OCI-LY7 (cell line): Measurements from ENCODE around the gene PTDSS2. TPM values are rescaled to one million over a fixed set of nuclear protein-coding genes. Genes with fewer than 3 reads are reported as not detected.

Source experiments
- BruUV-seq: library from RNA; stranded (reverse); fragments of 400-500 nt; replicated peaks from 2 replicates; lab custom pipeline; 2021; lab: Mats Ljungman, UMichigan
- CTCF ChIA-PET: fragments of 300-600 bp; sonication (Branson Sonifier 250); formaldehyde crosslinking; loops from one replicate; lab custom pipeline; 2022; ENCODE audit warnings: antibody characterized with exemption; ENCODE audit not compliant: unreplicated experiment; lab: Charles Lee
- POLR2A ChIA-PET: fragments of 300-600 bp; sonication (Branson Sonifier 250); formaldehyde crosslinking; loops from one replicate; lab custom pipeline; 2022; ENCODE audit warnings: antibody characterized with exemption; lab: Charles Lee
- DNase-seq: peaks from one replicate; pipeline ENCODE4 v3.0.0-alpha.2; 2015; ENCODE audit warnings: low spot score
- H2AFZ ChIP-seq: fragments of 200-600 bp; sonication (generic), shearing (Covaris generic); 2 replicates; pipeline ENCODE4 v1.6.1; 2014; ENCODE audit warnings: mild to moderate bottlenecking, antibody characterized with exemption, low read length, moderate library complexity
- H3K27ac ChIP-seq: fragments of 200-600 bp; sonication (generic); 2 replicates; pipeline ENCODE4 v1.5.1; 2014; ENCODE audit warnings: mixed run types, low read depth, mild to moderate bottlenecking, moderate library complexity, low read length, inconsistent platforms; ENCODE audit not compliant: poor library complexity, severe bottlenecking
- H3K36me3 ChIP-seq: fragments of 200-600 bp; sonication (generic); 2 replicates; pipeline ENCODE4 v1.6.1; 2014; ENCODE audit warnings: mild to moderate bottlenecking, antibody characterized with exemption, low read length, moderate library complexity, mixed read lengths; ENCODE audit not compliant: insufficient read depth
- H3K4me1 ChIP-seq: fragments of 200-600 bp; sonication (generic); 2 replicates; pipeline ENCODE4 v1.5.1; 2014; ENCODE audit warnings: mild to moderate bottlenecking, low read length; ENCODE audit not compliant: insufficient read depth, poor library complexity, severe bottlenecking
- H3K4me2 ChIP-seq: fragments of 200-600 bp; sonication (generic); 2 replicates; pipeline ENCODE4 v1.6.1; 2014; ENCODE audit warnings: mild to moderate bottlenecking, low read length
- H3K4me3 ChIP-seq: fragments of 200-600 bp; sonication (generic); 2 replicates; pipeline ENCODE4 v1.5.1; 2014; ENCODE audit warnings: mild to moderate bottlenecking, low read depth, low read length; ENCODE audit not compliant: poor library complexity, severe bottlenecking
- H3K79me2 ChIP-seq: fragments of 200-600 bp; sonication (generic); 2 replicates; pipeline ENCODE4 v1.6.1; 2016; ENCODE audit warnings: low read depth, mild to moderate bottlenecking, low read length, moderate library complexity, mixed read lengths; ENCODE audit not compliant: insufficient read depth
- H3K9me2 ChIP-seq: fragments of 200-600 bp; sonication (generic); 2 replicates; pipeline ENCODE4 v1.6.1; 2016; ENCODE audit warnings: mild to moderate bottlenecking, low read length, mixed read lengths; ENCODE audit not compliant: insufficient read depth
- H3K9me3 ChIP-seq: fragments of 200-600 bp; sonication (generic); 2 replicates; pipeline ENCODE4 v1.6.1; 2014; ENCODE audit warnings: mild to moderate bottlenecking, mixed run types, low read length, mixed read lengths
- H4K20me1 ChIP-seq: fragments of 200-600 bp; sonication (generic); 2 replicates; pipeline ENCODE4 v1.6.1; 2014; ENCODE audit warnings: mild to moderate bottlenecking, antibody characterized with exemption, low read length, moderate library complexity, mixed read lengths; ENCODE audit not compliant: insufficient read depth
- EZH2phosphoT487 ChIP-seq: fragments of 200-600 bp; sonication (generic); IDR thresholded peaks from 2 replicates; pipeline ENCODE4 v1.6.1; 2018; ENCODE audit warnings: low read depth, borderline replicate concordance, mild to moderate bottlenecking, mixed run types, antibody characterized with exemption, low read length, moderate library complexity, mixed read lengths
- intact Hi-C: fragments of 100-400 bp; cut with micrococcal nuclease; formaldehyde crosslinking; loops from one replicate; pipeline ENCODE4 v1.10.0; 2022; ENCODE audit not compliant: unreplicated experiment
- total RNA-seq, 2 experiments: library from RNA; depleted of rRNA in 1 of 2; stranded (reverse); fragments of >200 nt in 1 of 2; shearing (Covaris generic) in 1 of 2; gene quantifications; 2 replicates each; pipeline ENCODE4 v1.2.3, GENCODE V29; 2014 to 2022
- TF ChIP-seq, protein P1 (sequence below): fragments of 200-600 bp; sonication (generic); conservative IDR thresholded peaks from 2 replicates; pipeline ENCODE4 v1.5.1; 2014; ENCODE audit warnings: mild to moderate bottlenecking, antibody characterized with exemption, low read length, moderate library complexity, mixed read lengths

Gene PTDSS2
- total RNA-seq, 2 experiments from 2014 or later, result 27.8 to 32.7 TPM

DNA sequence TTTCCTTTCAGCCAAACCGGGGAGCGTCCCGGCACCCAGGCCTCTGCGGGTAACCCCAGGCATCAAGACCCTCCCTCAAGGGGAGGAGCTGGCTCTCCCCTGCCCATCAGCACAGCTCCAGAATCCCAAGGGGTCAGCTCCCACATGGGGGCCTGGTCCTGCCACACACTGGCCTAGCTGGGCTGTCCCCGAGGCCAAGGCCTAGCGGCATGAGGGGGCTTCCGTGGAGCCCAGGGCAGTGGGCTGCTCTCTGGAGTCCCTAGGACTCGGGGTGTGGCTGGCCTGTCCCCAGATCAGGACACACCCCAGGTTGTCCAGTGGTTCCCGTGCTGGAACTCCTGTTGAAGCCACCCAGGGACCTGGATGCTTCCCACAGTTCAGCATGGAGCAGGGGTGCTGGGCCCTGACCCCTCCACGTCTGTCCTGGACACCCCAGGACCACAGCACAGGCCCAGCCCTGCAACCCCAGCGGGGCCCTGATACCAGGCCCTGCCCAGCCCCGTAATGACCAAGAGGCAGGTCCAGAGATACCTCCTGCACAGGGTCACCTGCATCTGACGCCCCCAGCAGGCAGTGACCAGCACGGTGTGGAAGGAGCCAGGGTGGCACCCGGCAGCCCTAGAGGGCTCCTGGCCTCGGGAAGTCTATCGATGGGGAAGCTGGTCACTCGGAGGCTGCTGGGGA lies 79.8 kb downstream of the PTDSS2 start:
- no peak overlapping the region for H3K4me3 ChIP-seq
- TF ChIP-seq, protein P1, sequence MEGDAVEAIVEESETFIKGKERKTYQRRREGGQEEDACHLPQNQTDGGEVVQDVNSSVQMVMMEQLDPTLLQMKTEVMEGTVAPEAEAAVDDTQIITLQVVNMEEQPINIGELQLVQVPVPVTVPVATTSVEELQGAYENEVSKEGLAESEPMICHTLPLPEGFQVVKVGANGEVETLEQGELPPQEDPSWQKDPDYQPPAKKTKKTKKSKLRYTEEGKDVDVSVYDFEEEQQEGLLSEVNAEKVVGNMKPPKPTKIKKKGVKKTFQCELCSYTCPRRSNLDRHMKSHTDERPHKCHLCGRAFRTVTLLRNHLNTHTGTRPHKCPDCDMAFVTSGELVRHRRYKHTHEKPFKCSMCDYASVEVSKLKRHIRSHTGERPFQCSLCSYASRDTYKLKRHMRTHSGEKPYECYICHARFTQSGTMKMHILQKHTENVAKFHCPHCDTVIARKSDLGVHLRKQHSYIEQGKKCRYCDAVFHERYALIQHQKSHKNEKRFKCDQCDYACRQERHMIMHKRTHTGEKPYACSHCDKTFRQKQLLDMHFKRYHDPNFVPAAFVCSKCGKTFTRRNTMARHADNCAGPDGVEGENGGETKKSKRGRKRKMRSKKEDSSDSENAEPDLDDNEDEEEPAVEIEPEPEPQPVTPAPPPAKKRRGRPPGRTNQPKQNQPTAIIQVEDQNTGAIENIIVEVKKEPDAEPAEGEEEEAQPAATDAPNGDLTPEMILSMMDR, result no peak
- no peak for TF ChIP-seq EZH2phosphoT487
- peaks cover 17% of the 10 kb centered on the region; the same call in 1 of the 2 replicates for H3K36me3 ChIP-seq
- H3K9me3 ChIP-seq, result no peaks in the 10 kb centered on the region
- no peaks in the 10 kb centered on the region for H4K20me1 ChIP-seq
- intact Hi-C loops, result no loop called here
- no TSS peak for BruUV-seq
- no peak overlapping the region for H2AFZ ChIP-seq
- H3K27ac ChIP-seq, result no peak overlapping the region
- ChIA-PET POLR2A (no interaction called here), CTCF (no interaction called here)
- no peaks in the 10 kb centered on the region for H3K79me2 ChIP-seq
- peaks cover 8% of the 10 kb centered on the region for H3K4me1 ChIP-seq
- no peak for DNase-seq
- H3K4me2 ChIP-seq, result no peak overlapping the region
- no peaks in the 10 kb centered on the region for H3K9me2 ChIP-seq

DNA sequence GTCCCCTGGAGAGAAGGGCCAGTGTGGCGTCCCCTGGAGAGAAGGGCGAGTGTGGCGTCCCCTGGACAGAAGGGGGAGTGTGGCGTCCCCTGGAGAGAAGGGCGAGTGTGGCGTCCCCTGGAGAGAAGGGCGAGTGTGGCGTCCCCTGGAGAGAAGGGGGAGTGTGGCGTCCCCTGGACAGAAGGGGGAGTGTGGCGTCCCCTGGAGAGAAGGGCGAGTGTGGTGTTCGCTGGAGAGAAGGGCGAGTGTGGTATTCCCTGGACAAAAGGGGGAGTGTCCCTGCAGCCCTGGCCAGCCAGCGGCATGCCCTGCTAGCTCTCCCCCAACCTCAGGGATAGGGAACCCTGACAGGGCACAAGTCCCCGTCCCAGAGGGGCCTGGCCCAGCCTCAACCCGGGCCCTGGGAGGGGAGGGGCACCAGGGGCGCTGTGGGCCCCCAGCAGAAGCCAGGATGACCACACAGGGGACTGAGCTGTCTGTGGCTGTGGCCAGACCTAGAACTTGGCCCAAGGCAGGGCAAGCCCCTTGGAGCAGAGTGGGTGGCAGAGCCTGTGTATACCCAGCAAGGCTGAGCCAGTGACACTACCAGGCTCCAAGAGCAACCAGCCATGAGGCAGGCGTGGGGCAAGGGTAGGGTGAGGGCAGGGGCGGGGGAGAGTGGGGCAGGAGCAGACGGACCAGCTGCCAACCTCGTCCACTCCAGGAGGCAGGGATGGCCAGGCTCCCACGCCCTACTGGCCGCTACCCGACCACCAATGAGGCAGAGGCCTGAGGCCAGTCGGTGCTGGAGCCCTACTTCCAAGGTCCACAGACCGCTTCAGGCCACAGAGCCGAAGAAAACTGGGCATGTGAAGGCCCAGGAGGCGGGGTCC lies 81.1 kb downstream of the PTDSS2 start:
- POLR2A ChIA-PET, result no interaction called here
- intact Hi-C loops, result no loop called here
- Histone ChIP-seq H3K79me2 (no peaks in the 10 kb centered on the region), H3K27ac (no peak overlapping the region), H3K4me1 (peaks cover 10% of the 10 kb centered on the region), H3K4me3 (no peak overlapping the region), H2AFZ (no peak overlapping the region), H3K4me2 (no peak overlapping the region), H3K9me3 (no peaks in the 10 kb centered on the region), H3K9me2 (no peaks in the 10 kb centered on the region), H3K36me3 (peaks cover 17% of the 10 kb centered on the region; the same call in 1 of the 2 replicates), H4K20me1 (no peaks in the 10 kb centered on the region)
- BruUV-seq, result no TSS peak
- no peak for TF ChIP-seq EZH2phosphoT487
- TF ChIP-seq, protein P1, result no peak
- DNase-seq, result no peak
- CTCF ChIA-PET, result no interaction called here
